WERI-Rb-1 (cell line): Measurements from ENCODE around the gene PHC2.

ENCODE experiments used
- DNase-seq: peaks from one replicate; pipeline ENCODE4 v3.0.0-alpha.2; 2020
- H3K27ac ChIP-seq: fragments of 250-450 bp; sonication (Bioruptor Pico); 2 replicates; pipeline ENCODE4 v1.5.1; 2020; ENCODE audit warnings: mild to moderate bottlenecking, moderate library complexity
- H3K27me3 ChIP-seq: fragments of 250-450 bp; sonication (Bioruptor Pico); 2 replicates; pipeline ENCODE4 v1.5.1; 2021; ENCODE audit warnings: mild to moderate bottlenecking, low read depth, moderate library complexity; ENCODE audit not compliant: insufficient read depth, severe bottlenecking
- H3K36me3 ChIP-seq: fragments of 250-450 bp; sonication (Bioruptor Pico); 2 replicates; pipeline ENCODE4 v1.5.1; 2020; ENCODE audit warnings: mild to moderate bottlenecking, moderate library complexity
- H3K4me3 ChIP-seq: 2 replicates; pipeline ENCODE4 v1.5.1; 2011; ENCODE audit warnings: low read depth, mild to moderate bottlenecking, control low read depth, low read length
- H3K9me3 ChIP-seq: fragments of 250-450 bp; sonication (Bioruptor Pico); 2 replicates; pipeline ENCODE4 v1.5.1; 2021; ENCODE audit warnings: mild to moderate bottlenecking, moderate library complexity; ENCODE audit not compliant: severe bottlenecking
- CTCF ChIP-seq: IDR thresholded peaks from 2 replicates; pipeline ENCODE4 v1.5.1; 2011; ENCODE audit warnings: low read depth, mild to moderate bottlenecking, control low read depth, inconsistent platforms, low read length

Gene PHC2

GRCh38 chr1:33307494-33307864 lies 123.4 kb downstream of the PHC2 start:
- Histone ChIP-seq H3K4me3 (no peak overlapping the region), H3K27me3 (no peaks in the 10 kb centered on the region)
- no peak for TF ChIP-seq CTCF

GRCh38 chr1:33306653-33307493 lies 124.0 kb downstream of the PHC2 start:
- no peak for DNase-seq
- H3K27ac ChIP-seq: no peak overlapping the region
- peaks cover 4% of the 10 kb centered on the region for H3K9me3 ChIP-seq
- no peak overlapping the region for H3K4me3 ChIP-seq
- H3K36me3 ChIP-seq: no peaks in the 10 kb centered on the region
- no peak for TF ChIP-seq CTCF
- no peaks in the 10 kb centered on the region for H3K27me3 ChIP-seq

More at GRCh38 chr1:33307494-33307864, 123.4 kb downstream of the PHC2 start:
- no peaks in the 10 kb centered on the region for H3K36me3 ChIP-seq
- no peak overlapping the region for H3K27ac ChIP-seq
- peaks cover 4% of the 10 kb centered on the region for H3K9me3 ChIP-seq
- no peak for DNase-seq

GRCh38 chr1:33305816-33306652 lies 124.9 kb downstream of the PHC2 start:
- Histone ChIP-seq H3K4me3 (no peak overlapping the region), H3K27me3 (no peaks in the 10 kb centered on the region)

GRCh38 chr1:33305016-33305415 lies 125.9 kb downstream of the PHC2 start:
- no peak for TF ChIP-seq CTCF
- no peaks in the 10 kb centered on the region for H3K27me3 ChIP-seq
- no peak overlapping the region for H3K27ac ChIP-seq
- no peak for DNase-seq
- no peak overlapping the region for H3K4me3 ChIP-seq
- H3K9me3 ChIP-seq: peaks cover 3% of the 10 kb centered on the region
- peaks cover 8% of the 10 kb centered on the region for H3K36me3 ChIP-seq

More at GRCh38 chr1:33305816-33306652, 124.9 kb downstream of the PHC2 start:
- H3K27ac ChIP-seq: no peak overlapping the region
- TF ChIP-seq CTCF: no peak
- no peak for DNase-seq
- H3K36me3 ChIP-seq: peaks cover 5% of the 10 kb centered on the region
- H3K9me3 ChIP-seq: peaks cover 4% of the 10 kb centered on the region

GRCh38 chr1:33302325-33302724 lies 128.6 kb downstream of the PHC2 start:
- Histone ChIP-seq H3K27ac (no peak overlapping the region), H3K9me3 (no peaks in the 10 kb centered on the region), H3K4me3 (no peak overlapping the region), H3K27me3 (no peaks in the 10 kb centered on the region), H3K36me3 (peaks cover 29% of the 10 kb centered on the region)
- TF ChIP-seq CTCF: no peak
- no peak for DNase-seq
